ENCODE data around the gene FBXO45. TPM values are rescaled to one million over a fixed set of nuclear protein-coding genes. Genes with fewer than 3 reads are reported as not detected.
A peak's percentile ranks its signal among the peaks of the same experiment; 100 is the strongest.
"Not testable (repeated sequence)": the region's sequence is repeated elsewhere in the genome, so short reads cannot be mapped to it uniquely, and the experiment has no call there.

The FBXO45 gene
- total RNA-seq, 2 donors from 2014 or later, result 9.2 to 10.1 TPM

GRCh38 chr3:196634224-196634623, 65.8 kb downstream of the FBXO45 start:
- DNase-seq (peak in 1 of 2 donors; percentile 30), ATAC-seq (no peak)
- intact Hi-C loops (cut with DNase I, micrococcal nuclease), result no loop called here

GRCh38 chr3:196634829-196635228, 66.4 kb downstream of the FBXO45 start:
- DNase-seq, result no peak
- ATAC-seq, result no peak
- intact Hi-C loops (cut with DNase I, micrococcal nuclease), result no loop called here

GRCh38 chr3:196636369-196637349, 68.2 kb downstream of the FBXO45 start:
- intact Hi-C loops (cut with DNase I, micrococcal nuclease), result no loop called here
- DNase-seq (no peak), ATAC-seq (no peak)

DNA sequence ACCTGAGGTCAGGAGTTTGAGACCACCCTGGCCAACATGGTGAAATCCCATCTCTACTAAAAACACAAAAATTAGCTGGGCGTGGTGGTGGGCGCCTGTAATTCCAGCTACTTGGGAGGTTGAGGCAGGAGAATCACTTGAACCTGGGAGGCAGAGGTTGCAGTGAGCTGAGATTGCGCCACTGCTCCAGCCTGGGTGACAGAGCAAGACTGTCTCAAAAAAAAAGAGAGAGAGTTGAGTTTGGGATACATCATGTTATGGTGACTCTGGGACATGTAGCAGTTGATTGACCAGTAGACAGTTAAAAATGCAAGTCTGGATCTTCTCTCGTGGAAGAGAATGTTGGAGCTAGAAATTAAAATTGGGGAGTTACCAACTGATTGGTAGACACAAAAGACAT, 69.5 kb downstream of the FBXO45 start:
- ATAC-seq; DNase-seq; intact Hi-C loops (cut with DNase I, micrococcal nuclease): not testable (repeated sequence)

Other genes starting within 250 kb of the FBXO45 start
- gene TM4SF19, start 230.3 kb upstream of the FBXO45 start, total RNA-seq, result not detected
- gene UBXN7, start 136.2 kb upstream of the FBXO45 start, total RNA-seq, result 10 to 100 TPM; 25.9 to 35.2 TPM
- gene RNF168, start 64.9 kb upstream of the FBXO45 start, total RNA-seq, result 10 to 100 TPM; 22.1 to 23.9 TPM
- gene SMCO1, start 53.3 kb upstream of the FBXO45 start, total RNA-seq, result not detected
- 1 to 10 TPM; 6.8 to 8.6 TPM for gene WDR53, start 106 bp upstream of the FBXO45 start, total RNA-seq
- 1 to 10 TPM; 1.3 to 4.0 TPM for gene NRROS, start 71.0 kb downstream of the FBXO45 start, total RNA-seq
- gene CEP19, start 143.6 kb downstream of the FBXO45 start, total RNA-seq, result under 1 TPM; 0.43 to 0.78 TPM
- 10 to 100 TPM; 24.5 to 31.7 TPM for gene PIGX, start 143.7 kb downstream of the FBXO45 start, total RNA-seq
- gene PAK2, start 171.2 kb downstream of the FBXO45 start, total RNA-seq, result 10 to 100 TPM; 73.2 TPM

Data from left colon (tissue), 2 donors.